H1 (cell line): ENCODE results near the gene CDCA4. TPM values are rescaled to one million over a fixed set of nuclear protein-coding genes. Genes with fewer than 3 reads are reported as not detected.

ENCODE experiments used
- ATF2 ChIP-seq: IDR thresholded peaks from 2 replicates; pipeline ENCODE4 v1.6.1; 2012; ENCODE audit warnings: low read length, inconsistent platforms
- CREB1 ChIP-seq: IDR thresholded peaks from 2 replicates; pipeline ENCODE4 v1.6.1; 2012; ENCODE audit warnings: inconsistent platforms
- FOSL1 ChIP-seq: IDR thresholded peaks from 2 replicates; pipeline ENCODE4 v1.6.1; 2011; ENCODE audit warnings: mild to moderate bottlenecking, low read depth, low read length, moderate library complexity; ENCODE audit not compliant: insufficient read depth
- MAFK ChIP-seq: IDR thresholded peaks from 2 replicates; pipeline ENCODE4 v1.6.1; 2012; ENCODE audit warnings: low read depth, mild to moderate bottlenecking, improper control_type of control experiment, low read length
- TCF12 ChIP-seq: IDR thresholded peaks from 2 replicates; pipeline ENCODE4 v1.6.1; 2011; ENCODE audit warnings: low read depth, mild to moderate bottlenecking, low read length
- polyA plus RNA-seq, 7 experiments: library from polyadenylated mRNA; depleted of rRNA in 3 of 7; stranded (reverse) in 5 of 7; unstranded in 2 of 7; fragments of >200 nt in 5 of 7; fragments of 200-250 nt in 2 of 7; gene quantifications; 1 replicate in 5 of 7; 2 replicates in 1 of 7; 4 replicates in 1 of 7; pipeline versions ENCODE4 v1.2.1 to v1.2.3, GENCODE V29; 2011 to 2013; ENCODE audit warnings: missing spikeins in 2 of 7, mixed read lengths in 2 of 7
- total RNA-seq: library from RNA; stranded (reverse); fragmentation: NEBNext Ultra II Directional; extraction: Animal tissue kit (Norgen Biotek cat#: 25700); gene quantifications from 2 replicates; pipeline ENCODE4 v1.2.1, GENCODE V29; 2021

CDCA4 gene
- total and polyA plus RNA-seq, 2 of the 8 experiments (the other 6 are each of a cell fraction or from before 2014, with no cell fraction given): 49.9 to 62.4 TPM

- TF ChIP-seq ATF2: no peak
- TF ChIP-seq TCF12: no peak
- TF ChIP-seq FOSL1: no peak
- TF ChIP-seq CREB1: no peak
- TF ChIP-seq MAFK: no peak
Measured at GRCh38 chr14:105034315-105035039, 13.6 kb upstream of the CDCA4 start (continued).
